ENCODE results near the gene CAMK2N2.

CAMK2N2 gene

GRCh38 chr3:184250167-184250828 lies 11.1 kb downstream of the CAMK2N2 start:
- peak; percentile 91 for DNase-seq (ENCODE audit: low spot score)
- peak; percentile 89 for TF ChIP-seq CTCF (IDR thresholded peaks at IDR 0.05; ENCODE audit: extremely low read depth, insufficient read depth, missing control alignments)
- in situ Hi-C loops (cut with MboI; ENCODE audit: low pct_unique_long_range_greater_than_20kb, low sequenced_read_pairs, unreplicated experiment): no loop called here

GRCh38 chr3:184249412-184250166 lies 11.8 kb downstream of the CAMK2N2 start, which contains the start of gene EEF1AKMT4:
Gene EEF1AKMT4 (plus strand): TSS chr3:184249672. CDS start chr3:184249695, 23 bp downstream.
- peak; percentile 97 for DNase-seq (ENCODE audit: low spot score)
- in situ Hi-C loops (cut with MboI; ENCODE audit: low pct_unique_long_range_greater_than_20kb, low sequenced_read_pairs, unreplicated experiment): loop anchor here (25.0 kb wide), 1 partner anchor 362 kb away; the partner anchor contains the start of gene PARL
- TF ChIP-seq CTCF (IDR thresholded peaks at IDR 0.05; ENCODE audit: extremely low read depth, insufficient read depth, missing control alignments): peak; percentile 25

GRCh38 chr3:184248454-184249411 lies 12.6 kb downstream of the CAMK2N2 start, which contains the start of gene ALG3:
Gene ALG3 (minus strand): TSS chr3:184248962. CDS start chr3:184248940, 22 bp downstream.
- DNase-seq (ENCODE audit: low spot score): peak; percentile 88
- no peak for TF ChIP-seq CTCF (IDR thresholded peaks at IDR 0.05; ENCODE audit: extremely low read depth, insufficient read depth, missing control alignments)
- in situ Hi-C loops (cut with MboI; ENCODE audit: low pct_unique_long_range_greater_than_20kb, low sequenced_read_pairs, unreplicated experiment): loop anchor here (25.0 kb wide), 1 partner anchor 361 kb away; the partner anchor contains the start of gene PARL

- DNase-seq (ENCODE audit: low spot score): no peak
- TF ChIP-seq CTCF (IDR thresholded peaks at IDR 0.05; ENCODE audit: extremely low read depth, insufficient read depth, missing control alignments): no peak
- in situ Hi-C loops (cut with MboI; ENCODE audit: low pct_unique_long_range_greater_than_20kb, low sequenced_read_pairs, unreplicated experiment): loop anchor here (25.0 kb wide), 1 partner anchor 355 kb away; the partner anchor contains the start of gene PARL
Measured at GRCh38 chr3:184242297-184242685, 19.1 kb downstream of the CAMK2N2 start.

- peak; percentile 72 for TF ChIP-seq CTCF (IDR thresholded peaks at IDR 0.05; ENCODE audit: extremely low read depth, insufficient read depth, missing control alignments)
- in situ Hi-C loops (cut with MboI; ENCODE audit: low pct_unique_long_range_greater_than_20kb, low sequenced_read_pairs, unreplicated experiment): loop anchor here (25.0 kb wide), 1 partner anchor 354 kb away; the partner anchor contains the start of gene PARL
- peak; percentile 74 for DNase-seq (ENCODE audit: low spot score)
Measured at GRCh38 chr3:184241447-184242296, 19.7 kb downstream of the CAMK2N2 start.

Data from GM13977 (cell line).